ENCODE data around the gene SOS2. TPM values are rescaled to one million over a fixed set of nuclear protein-coding genes. Genes with fewer than 3 reads are reported as not detected.

SOS2 gene
- total RNA-seq, 2 donors from 2014 or later = 22.6 to 41.4 TPM

- H3K27me3 ChIP-seq (replicated peaks; ENCODE audit: insufficient read depth) = no peaks in the 10 kb centered on the region
- no peak overlapping the region for H3K27ac ChIP-seq
- intact Hi-C loops (cut with DNase I) = no loop called here
- no peaks in the 10 kb centered on the region for H3K36me3 ChIP-seq
- no peak for DNase-seq (ENCODE audit: low spot score)
- H3K4me1 ChIP-seq (replicated peaks) = no peaks in the 10 kb centered on the region
- TF ChIP-seq CTCF (IDR thresholded peaks at IDR 0.05) = no peak
- no peak for TF ChIP-seq POLR2A (IDR thresholded peaks at IDR 0.05)
- peak; percentile 12 for TF ChIP-seq POLR2AphosphoS5 (IDR thresholded peaks at IDR 0.05)
- 71% methylated on average over 8 of the region's 8 CpGs for WGBS
- no peaks in the 10 kb centered on the region for H3K9me3 ChIP-seq
- H3K4me3 ChIP-seq = no peak overlapping the region
Observed at GRCh38 chr14:50067723-50068495, 163.5 kb downstream of the SOS2 start.

Small RNA genes lying within 50 kb of the gene (small RNA-seq; reads per million reads assigned to genes)
- gene RF00019 = 0 reads per million in 2 donors

Other genes with a start within 250 kb of the SOS2 start
- 1 to 10 TPM; 6.1 to 6.4 TPM for gene VCPKMT, start 115.0 kb downstream of the SOS2 start, total RNA-seq
- gene L2HGDH, start 80.7 kb upstream of the SOS2 start, total RNA-seq = 1 to 10 TPM; 5.6 to 6.5 TPM
- 10 to 100 TPM in 1 of 2 donors, 1 to 10 TPM in 1; 6.9 to 24.5 TPM for gene DMAC2L, start 80.7 kb upstream of the SOS2 start, total RNA-seq
- 10 to 100 TPM in 1 of 2 donors, 1 to 10 TPM in 1; 3.4 to 18.5 TPM for gene CDKL1, start 165.3 kb upstream of the SOS2 start, total RNA-seq

All from prostate gland (tissue), 2 donors.